AG04450 (cell line): Measurements from ENCODE around the gene CNTNAP4. TPM values are rescaled to one million over a fixed set of nuclear protein-coding genes. Genes with fewer than 3 reads are reported as not detected.

ENCODE experiments used
- CTCF ChIA-PET: fragments of 300-600, 350-600 bp; formaldehyde crosslinking; extraction: SDS; loops from one replicate; lab custom pipeline; 2022; ENCODE audit warnings: antibody characterized with exemption, inconsistent platforms; lab: Charles Lee
- POLR2A ChIA-PET: fragments of 350-600 bp; formaldehyde crosslinking; extraction: SDS; loops from one replicate; lab custom pipeline; 2021; ENCODE audit warnings: antibody characterized with exemption, inconsistent platforms; lab: Yijun Ruan, JAX
- DNase-seq: peaks from one replicate; pipeline ENCODE4 v3.0.0-alpha.2; 2011; ENCODE audit warnings: low read depth, low spot score
- H3K27ac ChIP-seq: one replicate; pipeline ENCODE4 v1.5.1; 2012; ENCODE audit warnings: low read depth, low read length, control low read depth
- H3K27me3 ChIP-seq: one replicate; pipeline ENCODE4 v1.6.0; 2012; ENCODE audit warnings: low read length; ENCODE audit not compliant: control insufficient read depth, insufficient read depth
- H3K4me3 ChIP-seq: 2 replicates; pipeline ENCODE4 v1.5.1; 2011; ENCODE audit warnings: mild to moderate bottlenecking, low read depth, low read length, control low read depth
- H3K9me3 ChIP-seq: 2 replicates; pipeline ENCODE4 v1.5.1; 2012; ENCODE audit warnings: low read length; ENCODE audit not compliant: control insufficient read depth, insufficient read depth
- CTCF ChIP-seq: IDR thresholded peaks from 2 replicates; pipeline ENCODE4 v1.5.1; 2011; ENCODE audit warnings: low read depth, low read length, control low read depth, inconsistent platforms
- polyA plus RNA-seq: library from polyadenylated mRNA; depleted of rRNA; stranded (reverse); fragments of >200 nt; gene quantifications from 2 replicates; pipeline ENCODE4 v1.2.3, GENCODE V29; 2011

Gene CNTNAP4
- polyA plus RNA-seq, 1 experiment: not detected

GRCh38 chr16:76386784-76387183 lies 109.6 kb downstream of the CNTNAP4 start:
- Histone ChIP-seq H3K4me3 (no peak overlapping the region), H3K27ac (no peak overlapping the region), H3K27me3 (no peaks in the 10 kb centered on the region), H3K9me3 (no peaks in the 10 kb centered on the region)
- TF ChIP-seq CTCF: no peak
- ChIA-PET CTCF (no interaction called here), POLR2A (no interaction called here)
- DNase-seq: no peak

GRCh38 chr16:76387994-76388393 lies 110.8 kb downstream of the CNTNAP4 start:
- no peak overlapping the region for H3K27ac ChIP-seq
- CTCF ChIA-PET: no interaction called here
- H3K4me3 ChIP-seq: no peak overlapping the region
- H3K27me3 ChIP-seq: no peaks in the 10 kb centered on the region
- DNase-seq: no peak
- TF ChIP-seq CTCF: no peak
- POLR2A ChIA-PET: no interaction called here
- no peaks in the 10 kb centered on the region for H3K9me3 ChIP-seq

GRCh38 chr16:76389126-76389525 lies 111.9 kb downstream of the CNTNAP4 start:
- Histone ChIP-seq H3K4me3 (no peak overlapping the region), H3K27ac (no peak overlapping the region), H3K27me3 (no peaks in the 10 kb centered on the region), H3K9me3 (no peaks in the 10 kb centered on the region)
- POLR2A ChIA-PET: no interaction called here
- DNase-seq: no peak
- CTCF ChIA-PET: no interaction called here
- TF ChIP-seq CTCF: no peak

GRCh38 chr16:76390476-76390875 lies 113.3 kb downstream of the CNTNAP4 start:
- no peak overlapping the region for H3K27ac ChIP-seq
- H3K9me3 ChIP-seq: no peaks in the 10 kb centered on the region
- no peak for DNase-seq
- H3K27me3 ChIP-seq: no peaks in the 10 kb centered on the region
- no peak for TF ChIP-seq CTCF
- POLR2A ChIA-PET: no interaction called here
- CTCF ChIA-PET: interaction anchor here (0.6 kb wide), 1 partner anchor 783 kb away, joined by 4 read pairs; no protein-coding TSS in a partner anchor
- no peak overlapping the region for H3K4me3 ChIP-seq

GRCh38 chr16:76396977-76397376 lies 119.8 kb downstream of the CNTNAP4 start:
- no peak for DNase-seq
- Histone ChIP-seq H3K9me3 (no peaks in the 10 kb centered on the region), H3K27ac (no peak overlapping the region), H3K4me3 (no peak overlapping the region), H3K27me3 (no peaks in the 10 kb centered on the region)
- no peak for TF ChIP-seq CTCF
- CTCF ChIA-PET: no interaction called here
- POLR2A ChIA-PET: no interaction called here
